ENCODE data around the gene MICALL2. TPM values are rescaled to one million over a fixed set of nuclear protein-coding genes. Genes with fewer than 3 reads are reported as not detected.

Gene MICALL2
- 1 to 10 TPM; 2.0 TPM for total RNA-seq

GRCh38 chr7:1458683-1459511 lies at the start of gene MICALL2:
TSS of gene MICALL2 (minus strand) at chr7:1459470. CDS start at chr7:1459326, 144 bp downstream.

GRCh38 chr7:1503816-1504775 lies 44.8 kb upstream of the MICALL2 start, which contains the start of gene INTS1:
TSS of gene INTS1 (minus strand) at chr7:1504389. CDS start at chr7:1503960, 429 bp downstream.

Other genes with a start within 250 kb of the MICALL2 start
- gene UNCX, start 226.6 kb downstream of the MICALL2 start, total RNA-seq, result not detected
- 10 to 100 TPM; 88.2 to 88.4 TPM for gene INTS1, start 44.9 kb upstream of the MICALL2 start, total RNA-seq
- 10 to 100 TPM; 31.0 to 33.6 TPM for gene MAFK, start 71.2 kb upstream of the MICALL2 start, total RNA-seq
- gene TMEM184A, start 96.7 kb upstream of the MICALL2 start, total RNA-seq, result not detected
- gene PSMG3, start 110.6 kb upstream of the MICALL2 start, total RNA-seq, result 10 to 100 TPM; 24.5 to 26.2 TPM
- under 1 TPM in 1 of 2 experiments, not detected in 1; 0.05 TPM for gene ELFN1, start 210.8 kb upstream of the MICALL2 start, total RNA-seq